A673 (cell line): ENCODE data around the gene ENOX2. TPM values are rescaled to one million over a fixed set of nuclear protein-coding genes. Genes with fewer than 3 reads are reported as not detected.

Source experiments
- BruUV-seq: library from RNA; stranded (reverse); fragments of 400-500 nt; replicated peaks from 2 replicates; lab custom pipeline; 2021; lab: Mats Ljungman, UMichigan
- CTCF ChIA-PET: fragments of 300-600 bp; sonication (Branson Sonifier 250); formaldehyde crosslinking; loops from one replicate; lab custom pipeline; 2022; ENCODE audit warnings: antibody characterized with exemption; lab: Charles Lee
- POLR2A ChIA-PET: fragments of 300-600 bp; sonication (Branson Sonifier 250); formaldehyde crosslinking; loops from one replicate; lab custom pipeline; 2022; ENCODE audit warnings: antibody characterized with exemption; ENCODE audit not compliant: low non-redundant PET; lab: Charles Lee
- DNase-seq: peaks from one replicate; pipeline ENCODE4 v3.0.0-alpha.2; 2015; ENCODE audit warnings: low spot score
- H3K27ac ChIP-seq: fragments of 200-600 bp; sonication (generic); 2 replicates; pipeline ENCODE4 v1.5.1; 2016; ENCODE audit warnings: mixed run types, low read depth, mild to moderate bottlenecking, mixed read lengths, antibody characterized with exemption, low read length; ENCODE audit not compliant: poor library complexity, severe bottlenecking
- H3K27me3 ChIP-seq: fragments of 200-600 bp; sonication (generic); replicated peaks from 2 replicates; pipeline ENCODE4 v1.6.1; 2017; ENCODE audit warnings: mixed run types, low read depth, mild to moderate bottlenecking, mixed read lengths, antibody characterized with exemption, low read length; ENCODE audit not compliant: insufficient read depth, poor library complexity
- H3K36me3 ChIP-seq: fragments of 200-600 bp; sonication (generic); 2 replicates; pipeline ENCODE4 v1.6.1; 2016; ENCODE audit warnings: mixed run types, mild to moderate bottlenecking, mixed read lengths, antibody characterized with exemption, low read length; ENCODE audit not compliant: insufficient read depth, poor library complexity, severe bottlenecking
- H3K4me1 ChIP-seq: fragments of 200-600 bp; sonication (generic); 2 replicates; pipeline ENCODE4 v1.6.1; 2017; ENCODE audit warnings: mixed run types, mild to moderate bottlenecking, mixed read lengths, antibody characterized with exemption, low read length; ENCODE audit not compliant: insufficient read depth, poor library complexity, severe bottlenecking
- H3K4me3 ChIP-seq: fragments of 200-600 bp; sonication (generic); 2 replicates; pipeline ENCODE4 v1.5.1; 2016; ENCODE audit warnings: low read depth, mixed run types, mild to moderate bottlenecking, mixed read lengths, low read length; ENCODE audit not compliant: poor library complexity, severe bottlenecking
- H3K9me3 ChIP-seq: fragments of 200-600 bp; sonication (generic); 2 replicates; pipeline ENCODE4 v1.6.1; 2016; ENCODE audit warnings: mixed run types, low read depth, mild to moderate bottlenecking, mixed read lengths, antibody characterized with exemption, low read length; ENCODE audit not compliant: poor library complexity, severe bottlenecking
- CTCF ChIP-seq: fragments of 300-800, 200-600 bp; sonication (generic); conservative IDR thresholded peaks from 2 replicates; pipeline ENCODE4 v1.5.1; 2017; ENCODE audit warnings: low read depth, mild to moderate bottlenecking, antibody characterized with exemption, low read length, moderate library complexity, mixed read lengths
- EZH2 ChIP-seq: fragments of 200-600 bp; sonication (generic); IDR thresholded peaks from 2 replicates; pipeline ENCODE4 v1.6.1; 2017; ENCODE audit warnings: borderline replicate concordance, low read depth, mild to moderate bottlenecking, mixed read lengths, antibody characterized with exemption, low read length; ENCODE audit not compliant: poor library complexity, severe bottlenecking
- intact Hi-C: fragments of 100-400 bp; cut with micrococcal nuclease; formaldehyde crosslinking; loops from one replicate; pipeline ENCODE4 v1.10.0; 2022; ENCODE audit not compliant: unreplicated experiment
- total RNA-seq: library from RNA; stranded (reverse); gene quantifications from 2 replicates; pipeline ENCODE4 v1.2.3, GENCODE V29; 2021

ENOX2 gene
- total RNA-seq, 1 experiment from 2014 or later, result 12.9 TPM

GRCh38 chrX:130756233-130756632 lies 146.8 kb downstream of the ENOX2 start:
- Histone ChIP-seq H3K4me1 (no peaks in the 10 kb centered on the region), H3K36me3 (no peaks in the 10 kb centered on the region), H3K9me3 (no peaks in the 10 kb centered on the region), H3K4me3 (no peak overlapping the region), H3K27ac (no peak overlapping the region), H3K27me3 (no peaks in the 10 kb centered on the region)
- CTCF ChIA-PET, result no interaction called here
- POLR2A ChIA-PET, result no interaction called here
- intact Hi-C loops, result no loop called here
- BruUV-seq, result no TSS peak
- no peak for DNase-seq
- TF ChIP-seq CTCF (no peak), EZH2 (no peak)

GRCh38 chrX:130754353-130754752 lies 148.7 kb downstream of the ENOX2 start:
- TF ChIP-seq CTCF (no peak), EZH2 (no peak)
- no peak overlapping the region for H3K4me3 ChIP-seq
- CTCF ChIA-PET, result no interaction called here
- no peaks in the 10 kb centered on the region for H3K27me3 ChIP-seq
- DNase-seq, result no peak
- no peak overlapping the region for H3K27ac ChIP-seq
- no TSS peak for BruUV-seq
- POLR2A ChIA-PET, result no interaction called here
- intact Hi-C loops, result no loop called here
- H3K4me1 ChIP-seq, result no peaks in the 10 kb centered on the region
- no peaks in the 10 kb centered on the region for H3K36me3 ChIP-seq
- H3K9me3 ChIP-seq, result no peaks in the 10 kb centered on the region

GRCh38 chrX:130746709-130747342 lies 156.2 kb downstream of the ENOX2 start:
- intact Hi-C loops, result no loop called here
- no peak for DNase-seq
- H3K36me3 ChIP-seq, result no peaks in the 10 kb centered on the region
- no peak overlapping the region for H3K4me3 ChIP-seq
- CTCF ChIA-PET, result interaction anchor here (0.6 kb wide), 1 partner anchor 198 kb away, joined by 3 read pairs; no protein-coding TSS in a partner anchor
- POLR2A ChIA-PET, result no interaction called here
- H3K4me1 ChIP-seq, result no peaks in the 10 kb centered on the region
- TF ChIP-seq CTCF (no peak), EZH2 (no peak)
- no TSS peak for BruUV-seq
- H3K9me3 ChIP-seq, result no peaks in the 10 kb centered on the region
- no peaks in the 10 kb centered on the region for H3K27me3 ChIP-seq
- no peak overlapping the region for H3K27ac ChIP-seq
